SJSA1 (cell line): ENCODE measurements around the gene NIBAN1. TPM values are rescaled to one million over a fixed set of nuclear protein-coding genes. Genes with fewer than 3 reads are reported as not detected.

Source experiments
- DNase-seq, 2 experiments: peaks; one replicate each; pipeline ENCODE4 v3.0.0-alpha.2; 2015 to 2020; ENCODE audit warnings: low spot score in 2 of 2, low read depth in 1 of 2
- H3K27ac ChIP-seq: fragments of 250-450 bp; sonication (Bioruptor Pico); 2 replicates; pipeline ENCODE4 v1.5.1; 2020; ENCODE audit warnings: mild to moderate bottlenecking, moderate library complexity
- H3K27me3 ChIP-seq: fragments of 250-450 bp; sonication (Bioruptor Pico); replicated peaks from 2 replicates; pipeline ENCODE4 v1.5.1; 2020; ENCODE audit warnings: mild to moderate bottlenecking, moderate library complexity
- H3K36me3 ChIP-seq: fragments of 250-450 bp; sonication (Bioruptor Pico); 2 replicates; pipeline ENCODE4 v1.5.1; 2020; ENCODE audit warnings: mild to moderate bottlenecking
- H3K4me1 ChIP-seq: fragments of 250-450 bp; sonication (Bioruptor Pico); replicated peaks from 2 replicates; pipeline ENCODE4 v1.6.1; 2021; ENCODE audit warnings: mild to moderate bottlenecking
- H3K4me3 ChIP-seq: fragments of 250-450 bp; sonication (Bioruptor Pico); 2 replicates; pipeline ENCODE4 v1.5.1; 2020; ENCODE audit warnings: mild to moderate bottlenecking
- H3K9me3 ChIP-seq: fragments of 250-450 bp; sonication (Bioruptor Pico); replicated peaks from 2 replicates; pipeline ENCODE4 v1.5.1; 2020; ENCODE audit warnings: mild to moderate bottlenecking
- total RNA-seq: library from RNA; depleted of rRNA; stranded (reverse); fragments of >200 nt; shearing (Covaris generic); gene quantifications from 2 replicates; pipeline ENCODE4 v1.2.3, GENCODE V29; 2014

NIBAN1 gene
- total RNA-seq, 1 experiment from 2014 or later = 51.8 TPM

- Histone ChIP-seq H3K36me3 (no peaks in the 10 kb centered on the region), H3K27me3 (no peaks in the 10 kb centered on the region), H3K4me3 (no peak overlapping the region), H3K9me3 (no peaks in the 10 kb centered on the region), H3K27ac (no peak overlapping the region), H3K4me1 (no peaks in the 10 kb centered on the region)
- DNase-seq = no peak
Measured at GRCh38 chr1:184947497-184948256, 26.6 kb downstream of the NIBAN1 start.

GRCh38 chr1:184945678-184946412 is 28.5 kb downstream of the NIBAN1 start:
- no peak for DNase-seq
- H3K27ac ChIP-seq = no peak overlapping the region
- no peaks in the 10 kb centered on the region for H3K36me3 ChIP-seq

GRCh38 chr1:184945029-184945428 is 29.3 kb downstream of the NIBAN1 start:
- Histone ChIP-seq H3K4me3 (no peak overlapping the region), H3K27ac (no peak overlapping the region), H3K27me3 (no peaks in the 10 kb centered on the region), H3K36me3 (no peaks in the 10 kb centered on the region), H3K9me3 (no peaks in the 10 kb centered on the region), H3K4me1 (peaks cover 2% of the 10 kb centered on the region; the same call in 1 of the 2 replicates)
- DNase-seq = no peak

More at GRCh38 chr1:184945678-184946412, 28.5 kb downstream of the NIBAN1 start:
- Histone ChIP-seq H3K4me1 (no peaks in the 10 kb centered on the region), H3K4me3 (no peak overlapping the region), H3K27me3 (no peaks in the 10 kb centered on the region), H3K9me3 (no peaks in the 10 kb centered on the region)

- no peak overlapping the region for H3K4me3 ChIP-seq
- H3K4me1 ChIP-seq = peaks cover 3% of the 10 kb centered on the region; the same call in 1 of the 2 replicates
- no peaks in the 10 kb centered on the region for H3K9me3 ChIP-seq
- DNase-seq = no peak
- H3K27me3 ChIP-seq = no peaks in the 10 kb centered on the region
- H3K36me3 ChIP-seq = no peaks in the 10 kb centered on the region
- H3K27ac ChIP-seq = no peak overlapping the region
Measured at GRCh38 chr1:184943998-184944397, 30.3 kb downstream of the NIBAN1 start.

- peaks cover 3% of the 10 kb centered on the region; the same call in 1 of the 2 replicates for H3K36me3 ChIP-seq
- H3K9me3 ChIP-seq = no peaks in the 10 kb centered on the region
- H3K27me3 ChIP-seq = no peaks in the 10 kb centered on the region
- no peak overlapping the region for H3K27ac ChIP-seq
- H3K4me1 ChIP-seq = peaks cover 3% of the 10 kb centered on the region; the same call in 1 of the 2 replicates
- DNase-seq = no peak
- H3K4me3 ChIP-seq = no peak overlapping the region
Measured at GRCh38 chr1:184941735-184942134, 32.6 kb downstream of the NIBAN1 start.

GRCh38 chr1:184941410-184941733 is 32.9 kb downstream of the NIBAN1 start:
- no peak overlapping the region for H3K27ac ChIP-seq
- peaks cover 3% of the 10 kb centered on the region; the same call in 1 of the 2 replicates for H3K4me1 ChIP-seq
- DNase-seq = no peak
- no peaks in the 10 kb centered on the region for H3K9me3 ChIP-seq
- H3K36me3 ChIP-seq = peaks cover 3% of the 10 kb centered on the region; the same call in 1 of the 2 replicates
- no peaks in the 10 kb centered on the region for H3K27me3 ChIP-seq
- H3K4me3 ChIP-seq = no peak overlapping the region

GRCh38 chr1:184940694-184941409 is 33.5 kb downstream of the NIBAN1 start:
- peaks cover 3% of the 10 kb centered on the region; the same call in 1 of the 2 replicates for H3K4me1 ChIP-seq
- no peaks in the 10 kb centered on the region for H3K9me3 ChIP-seq
- DNase-seq = no peak
- H3K4me3 ChIP-seq = no peak overlapping the region
- peaks cover 3% of the 10 kb centered on the region; the same call in 1 of the 2 replicates for H3K36me3 ChIP-seq
- H3K27ac ChIP-seq = no peak overlapping the region
- no peaks in the 10 kb centered on the region for H3K27me3 ChIP-seq

- Histone ChIP-seq H3K27ac (no peak overlapping the region), H3K27me3 (no peaks in the 10 kb centered on the region), H3K4me1 (peaks cover 3% of the 10 kb centered on the region; the same call in 1 of the 2 replicates), H3K9me3 (no peaks in the 10 kb centered on the region), H3K4me3 (no peak overlapping the region), H3K36me3 (peaks cover 3% of the 10 kb centered on the region; the same call in 1 of the 2 replicates)
- DNase-seq = peak in 1 of 2 experiments; percentile 10
Measured at GRCh38 chr1:184940226-184940625, 34.1 kb downstream of the NIBAN1 start.

- Histone ChIP-seq H3K27me3 (no peaks in the 10 kb centered on the region), H3K9me3 (no peaks in the 10 kb centered on the region), H3K4me3 (no peak overlapping the region), H3K4me1 (peaks cover 3% of the 10 kb centered on the region; the same call in 1 of the 2 replicates), H3K36me3 (peaks cover 3% of the 10 kb centered on the region; the same call in 1 of the 2 replicates), H3K27ac (no peak overlapping the region)
- DNase-seq = no peak
Measured at GRCh38 chr1:184937729-184938128, 36.6 kb downstream of the NIBAN1 start.

- H3K36me3 ChIP-seq = peaks cover 3% of the 10 kb centered on the region; the same call in 1 of the 2 replicates
- H3K27ac ChIP-seq = no peak overlapping the region
- DNase-seq = no peak
- no peak overlapping the region for H3K4me3 ChIP-seq
- no peaks in the 10 kb centered on the region for H3K27me3 ChIP-seq
- peaks cover 3% of the 10 kb centered on the region; the same call in 1 of the 2 replicates for H3K4me1 ChIP-seq
- H3K9me3 ChIP-seq = no peaks in the 10 kb centered on the region
Measured at GRCh38 chr1:184935920-184936798, 38.1 kb downstream of the NIBAN1 start.

- Histone ChIP-seq H3K4me1 (no peaks in the 10 kb centered on the region), H3K27me3 (no peaks in the 10 kb centered on the region), H3K36me3 (peaks cover 3% of the 10 kb centered on the region; the same call in 1 of the 2 replicates), H3K9me3 (no peaks in the 10 kb centered on the region), H3K27ac (no peak overlapping the region), H3K4me3 (no peak overlapping the region)
- no peak for DNase-seq
Measured at GRCh38 chr1:184933944-184934343, 40.4 kb downstream of the NIBAN1 start.

- no peaks in the 10 kb centered on the region for H3K9me3 ChIP-seq
- H3K27ac ChIP-seq = no peak overlapping the region
- no peaks in the 10 kb centered on the region for H3K27me3 ChIP-seq
- DNase-seq = no peak
- H3K4me3 ChIP-seq = no peak overlapping the region
- H3K4me1 ChIP-seq = no peaks in the 10 kb centered on the region
- H3K36me3 ChIP-seq = no peaks in the 10 kb centered on the region
Measured at GRCh38 chr1:184932319-184932718, 42.0 kb downstream of the NIBAN1 start.

GRCh38 chr1:184931566-184931965 is 42.7 kb downstream of the NIBAN1 start:
- no peaks in the 10 kb centered on the region for H3K9me3 ChIP-seq
- no peak for DNase-seq
- H3K36me3 ChIP-seq = no peaks in the 10 kb centered on the region
- no peaks in the 10 kb centered on the region for H3K27me3 ChIP-seq
- H3K27ac ChIP-seq = no peak overlapping the region
- H3K4me3 ChIP-seq = no peak overlapping the region
- no peaks in the 10 kb centered on the region for H3K4me1 ChIP-seq
